HG03135 (cell line): ENCODE data around the gene GPR173.

Source experiments
- ATAC-seq: cut with Tn5 transposase; IDR thresholded peaks from one replicate; pipeline ENCODE4 v1.9.1; 2021; ENCODE audit warnings: mild to moderate bottlenecking, moderate library complexity; ENCODE audit not compliant: unreplicated experiment

Gene GPR173

GRCh38 chrX:53071064-53071463, 22.5 kb downstream of the GPR173 start:
- ATAC-seq, result no peak

- ATAC-seq, result peak; percentile 75
These were observed 23.2 kb downstream of the GPR173 start for GRCh38 chrX:53071604-53072417.

GRCh38 chrX:53072418-53073114, 24.0 kb downstream of the GPR173 start:
- ATAC-seq, result no peak

GRCh38 chrX:53073115-53073586, 24.6 kb downstream of the GPR173 start:
- ATAC-seq, result no peak

GRCh38 chrX:53075011-53075410, 26.4 kb downstream of the GPR173 start:
- no peak for ATAC-seq

- ATAC-seq, result no peak
These were observed 28.1 kb downstream of the GPR173 start for GRCh38 chrX:53076671-53077070.

GRCh38 chrX:53077207-53078197, 28.9 kb downstream of the GPR173 start:
- ATAC-seq, result no peak

- ATAC-seq, result no peak
These were observed 30.4 kb downstream of the GPR173 start for GRCh38 chrX:53078943-53079342.

GRCh38 chrX:53080628-53081580, 32.3 kb downstream of the GPR173 start:
- ATAC-seq, result no peak

- ATAC-seq, result peak; percentile 88
These were observed 33.6 kb downstream of the GPR173 start, which contains the start of gene TSPYL2 for GRCh38 chrX:53081925-53082772. Gene TSPYL2 (plus strand): TSS chrX:53082367. CDS start chrX:53082499, 132 bp downstream.

- no peak for ATAC-seq
These were observed 34.4 kb downstream of the GPR173 start for GRCh38 chrX:53082773-53083616.

GRCh38 chrX:53084043-53084570, 35.5 kb downstream of the GPR173 start:
- no peak for ATAC-seq

GRCh38 chrX:53084863-53085262, 36.3 kb downstream of the GPR173 start:
- no peak for ATAC-seq

GRCh38 chrX:53085661-53086229, 37.2 kb downstream of the GPR173 start:
- no peak for ATAC-seq

- ATAC-seq, result no peak
These were observed 37.9 kb downstream of the GPR173 start for GRCh38 chrX:53086464-53086863.

- ATAC-seq, result no peak
These were observed 38.8 kb downstream of the GPR173 start for GRCh38 chrX:53087388-53087831.
